ENCODE measurements around the gene QRICH1.

DNA sequence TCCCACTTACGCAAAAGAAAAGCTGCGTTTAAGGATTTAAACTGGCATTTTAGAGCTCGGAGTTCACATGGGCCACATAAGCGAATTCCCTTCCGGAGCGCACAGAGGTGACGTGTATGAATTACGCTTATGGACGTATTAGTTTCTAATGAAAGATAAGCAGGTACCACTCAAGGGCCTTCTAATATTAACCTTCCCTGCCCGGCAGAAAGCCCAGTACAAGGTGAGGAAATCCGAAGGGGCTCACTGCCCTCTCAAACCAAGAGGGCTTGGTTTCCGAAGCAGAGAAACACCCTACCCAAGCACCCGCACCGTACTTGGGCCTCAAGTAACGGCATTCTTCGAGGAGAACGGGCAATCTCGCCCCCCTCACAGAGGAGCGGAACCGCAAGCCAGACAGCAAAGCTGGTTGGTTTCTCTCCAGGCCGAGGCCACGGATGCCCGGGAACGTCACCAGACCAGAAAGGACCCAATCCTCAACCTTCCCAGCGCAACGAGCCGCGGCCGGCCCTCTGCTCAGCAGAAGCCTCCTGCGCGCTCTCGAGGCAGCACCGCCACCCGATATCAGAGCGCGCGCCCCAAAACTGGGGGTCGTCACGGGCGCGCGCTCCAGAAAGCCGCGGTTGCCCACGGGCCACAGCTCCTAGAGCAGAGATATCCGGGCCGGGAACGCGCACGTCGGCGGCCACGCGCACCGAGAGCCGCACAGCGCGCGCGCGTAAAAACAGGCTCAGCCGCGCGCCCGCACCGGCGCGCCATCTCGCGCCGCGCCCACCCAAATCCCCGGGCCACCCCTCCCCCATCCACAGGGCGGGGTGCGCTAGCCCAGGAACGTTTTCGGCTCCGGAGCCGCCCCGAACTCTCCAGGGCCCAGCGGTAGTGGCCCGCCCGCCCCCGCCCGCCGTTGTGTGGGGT is 676 bp downstream of the QRICH1 start:
- TF ChIP-seq, protein P1, sequence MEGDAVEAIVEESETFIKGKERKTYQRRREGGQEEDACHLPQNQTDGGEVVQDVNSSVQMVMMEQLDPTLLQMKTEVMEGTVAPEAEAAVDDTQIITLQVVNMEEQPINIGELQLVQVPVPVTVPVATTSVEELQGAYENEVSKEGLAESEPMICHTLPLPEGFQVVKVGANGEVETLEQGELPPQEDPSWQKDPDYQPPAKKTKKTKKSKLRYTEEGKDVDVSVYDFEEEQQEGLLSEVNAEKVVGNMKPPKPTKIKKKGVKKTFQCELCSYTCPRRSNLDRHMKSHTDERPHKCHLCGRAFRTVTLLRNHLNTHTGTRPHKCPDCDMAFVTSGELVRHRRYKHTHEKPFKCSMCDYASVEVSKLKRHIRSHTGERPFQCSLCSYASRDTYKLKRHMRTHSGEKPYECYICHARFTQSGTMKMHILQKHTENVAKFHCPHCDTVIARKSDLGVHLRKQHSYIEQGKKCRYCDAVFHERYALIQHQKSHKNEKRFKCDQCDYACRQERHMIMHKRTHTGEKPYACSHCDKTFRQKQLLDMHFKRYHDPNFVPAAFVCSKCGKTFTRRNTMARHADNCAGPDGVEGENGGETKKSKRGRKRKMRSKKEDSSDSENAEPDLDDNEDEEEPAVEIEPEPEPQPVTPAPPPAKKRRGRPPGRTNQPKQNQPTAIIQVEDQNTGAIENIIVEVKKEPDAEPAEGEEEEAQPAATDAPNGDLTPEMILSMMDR (IDR thresholded peaks at IDR 0.05): no peak
- TF ChIP-seq POLR2A (IDR thresholded peaks at IDR 0.05): no peak
